ENCODE measurements around the gene BET1L. TPM values are rescaled to one million over a fixed set of nuclear protein-coding genes. Genes with fewer than 3 reads are reported as not detected.
A peak's percentile ranks its signal among the peaks of the same experiment; 100 is the strongest.

BET1L gene, protein sequence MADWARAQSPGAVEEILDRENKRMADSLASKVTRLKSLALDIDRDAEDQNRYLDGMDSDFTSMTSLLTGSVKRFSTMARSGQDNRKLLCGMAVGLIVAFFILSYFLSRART
- 10 to 100 TPM; 29.7 to 33.2 TPM for total RNA-seq

DNA sequence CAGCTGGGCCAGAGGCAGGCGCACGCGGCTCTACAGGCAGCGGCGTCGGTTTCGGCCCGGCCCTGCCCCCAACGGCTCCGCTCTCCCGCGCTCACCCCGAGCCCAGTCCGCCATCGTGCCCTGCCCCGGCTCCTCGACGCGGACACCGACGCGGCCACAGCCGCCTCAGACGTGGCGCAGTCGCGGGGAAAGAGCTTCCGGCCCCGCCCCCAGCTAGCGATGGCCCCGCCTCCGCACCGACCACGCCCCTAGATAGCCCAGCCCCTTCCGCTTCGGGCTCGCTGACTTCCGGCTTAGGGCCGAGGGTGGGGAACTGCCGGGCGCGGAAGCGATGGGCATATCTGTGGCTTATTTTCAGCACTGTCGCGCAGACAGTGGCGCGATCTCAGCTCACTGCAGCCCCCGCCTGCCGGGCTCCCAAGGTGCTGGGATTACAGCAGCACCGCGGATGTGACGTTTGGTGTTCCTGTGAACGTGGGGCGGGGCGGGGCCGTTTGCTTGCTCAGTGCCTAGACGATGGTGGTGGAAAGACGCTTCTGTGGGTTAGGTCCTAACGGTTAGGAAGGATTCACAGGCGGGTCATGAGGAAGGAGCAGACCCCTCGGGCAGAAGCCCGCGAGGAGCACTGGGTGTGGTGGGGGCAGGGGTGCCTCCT, at the start of gene BET1L, which contains the start of gene RIC8A:
BET1L (minus strand) TSS at position 192 of the 655 bp plus-strand sequence; CDS start at position 114, 78 bp downstream.
RIC8A (plus strand) TSS at position 501 of the 655 bp plus-strand sequence. CDS start 1,147 bp downstream, outside the sequence.
- H3K4me1 Mint-ChIP-seq, result peaks cover 48% of the 10 kb centered on the region
- H3K27ac Mint-ChIP-seq, result peak within 1 kb of the TSS; percentile 99
- POLR2A ChIA-PET, result interaction anchor here (0.5 to 1.4 kb wide), 5 partner anchors 80 to 241 kb away, joined by 3 to 4 read pairs (median 4); no protein-coding TSS in a partner anchor
- CTCF ChIA-PET, result interaction anchor here (0.5 to 1.8 kb wide), 13 partner anchors 10 to 238 kb away, joined by 3 to 6 read pairs (median 3); a partner anchor contains a TSS
- H3K27me3 Mint-ChIP-seq, result no peaks in the 10 kb centered on the region
- H3K36me3 Mint-ChIP-seq (ENCODE audit: low read depth), result peaks cover 56% of the 10 kb centered on the region
- DNase-seq, result peak; percentile 99
- no peaks in the 10 kb centered on the region for H3K9me3 Mint-ChIP-seq
- peak within 1 kb of the TSS; percentile 95 for H3K4me3 Mint-ChIP-seq

DNA sequence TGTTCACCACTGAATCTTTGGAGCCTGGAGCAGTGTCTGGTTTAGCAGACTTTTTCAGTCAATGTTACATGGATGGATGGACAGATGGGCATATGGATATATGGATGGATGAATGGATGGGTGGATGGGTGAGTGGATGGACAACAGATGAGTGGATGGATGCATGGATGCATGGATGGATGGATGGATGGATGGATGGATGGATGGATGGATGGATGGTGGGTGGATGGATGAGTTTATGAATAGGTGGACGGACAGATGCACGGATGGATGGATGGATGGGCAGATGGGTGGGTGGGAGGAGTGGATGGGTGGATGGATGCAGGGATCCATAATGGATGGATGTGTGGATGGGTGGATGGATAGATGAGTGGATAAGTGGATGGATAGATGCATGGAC, 48.6 kb upstream of the BET1L start:
- peaks cover 8% of the 10 kb centered on the region for H3K4me1 Mint-ChIP-seq
- ChIA-PET POLR2A (no interaction called here), CTCF (interaction anchor here (1.8 kb wide), 1 partner anchor 263 kb away, joined by 4 read pairs; no protein-coding TSS in a partner anchor)
- no peak overlapping the region for H3K27ac Mint-ChIP-seq
- peaks cover 26% of the 10 kb centered on the region for H3K36me3 Mint-ChIP-seq (ENCODE audit: low read depth)
- no peak overlapping the region for H3K4me3 Mint-ChIP-seq
- no peaks in the 10 kb centered on the region for H3K27me3 Mint-ChIP-seq
- H3K9me3 Mint-ChIP-seq, result no peaks in the 10 kb centered on the region
- DNase-seq, result no peak

DNA sequence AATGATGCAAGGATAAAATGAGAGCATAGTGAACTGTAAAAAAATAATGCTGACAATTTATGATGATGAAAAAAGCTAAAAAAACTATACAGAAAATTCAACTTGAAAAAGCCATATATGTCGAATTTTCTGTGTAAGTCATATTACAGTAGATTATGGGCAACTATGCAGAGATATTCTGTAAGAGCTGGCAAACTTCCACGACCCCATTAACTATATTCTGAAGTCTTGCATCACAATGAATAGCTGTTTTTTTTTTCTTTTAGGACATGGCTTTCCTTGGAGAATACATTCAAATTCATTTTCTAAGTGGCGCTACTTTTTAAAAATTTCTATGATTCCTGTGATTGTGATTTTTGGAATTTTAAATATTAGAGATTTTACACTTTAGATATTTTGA, 48.0 kb upstream of the BET1L start:
- POLR2A ChIA-PET, result no interaction called here
- H3K36me3 Mint-ChIP-seq (ENCODE audit: low read depth), result peaks cover 32% of the 10 kb centered on the region
- CTCF ChIA-PET, result interaction anchor here (1.8 kb wide), 1 partner anchor 264 kb away, joined by 4 read pairs; no protein-coding TSS in a partner anchor
- no peak for DNase-seq
- H3K4me1 Mint-ChIP-seq, result peaks cover 13% of the 10 kb centered on the region
- H3K9me3 Mint-ChIP-seq, result no peaks in the 10 kb centered on the region
- no peak overlapping the region for H3K27ac Mint-ChIP-seq
- no peaks in the 10 kb centered on the region for H3K27me3 Mint-ChIP-seq
- no peak overlapping the region for H3K4me3 Mint-ChIP-seq

DNA sequence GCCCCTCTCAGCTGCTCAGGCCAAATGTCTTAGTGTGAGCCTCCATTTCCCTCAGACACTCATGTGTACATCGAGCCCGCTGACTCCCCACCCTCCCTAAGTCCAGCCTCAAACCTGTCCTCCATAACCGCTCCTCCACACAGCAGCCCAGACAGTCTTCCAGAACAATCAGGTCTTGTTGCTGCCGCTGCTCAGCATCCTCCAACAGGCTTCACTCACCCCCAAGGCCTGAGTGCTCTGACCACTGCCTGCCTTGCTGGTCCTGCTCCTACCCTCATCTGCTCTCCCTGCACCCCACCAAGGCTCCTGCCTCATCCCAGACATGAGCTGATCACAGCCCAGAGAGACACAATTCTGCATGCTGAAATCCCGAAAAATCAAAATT, 46.7 kb upstream of the BET1L start:
- no peak for DNase-seq
- ChIA-PET CTCF (interaction anchor here (0.6 to 1.8 kb wide), 3 partner anchors 45 to 685 kb away, joined by 3 to 4 read pairs (median 3); partner anchors contain the start of gene IFITM5), POLR2A (no interaction called here)
- Mint-ChIP-seq H3K27me3 (no peaks in the 10 kb centered on the region), H3K4me3 (peak overlapping the region; percentile 8), H3K9me3 (no peaks in the 10 kb centered on the region), H3K27ac (no peak overlapping the region), H3K36me3 (ENCODE audit: low read depth) (peaks cover 38% of the 10 kb centered on the region), H3K4me1 (peaks cover 17% of the 10 kb centered on the region)

DNA sequence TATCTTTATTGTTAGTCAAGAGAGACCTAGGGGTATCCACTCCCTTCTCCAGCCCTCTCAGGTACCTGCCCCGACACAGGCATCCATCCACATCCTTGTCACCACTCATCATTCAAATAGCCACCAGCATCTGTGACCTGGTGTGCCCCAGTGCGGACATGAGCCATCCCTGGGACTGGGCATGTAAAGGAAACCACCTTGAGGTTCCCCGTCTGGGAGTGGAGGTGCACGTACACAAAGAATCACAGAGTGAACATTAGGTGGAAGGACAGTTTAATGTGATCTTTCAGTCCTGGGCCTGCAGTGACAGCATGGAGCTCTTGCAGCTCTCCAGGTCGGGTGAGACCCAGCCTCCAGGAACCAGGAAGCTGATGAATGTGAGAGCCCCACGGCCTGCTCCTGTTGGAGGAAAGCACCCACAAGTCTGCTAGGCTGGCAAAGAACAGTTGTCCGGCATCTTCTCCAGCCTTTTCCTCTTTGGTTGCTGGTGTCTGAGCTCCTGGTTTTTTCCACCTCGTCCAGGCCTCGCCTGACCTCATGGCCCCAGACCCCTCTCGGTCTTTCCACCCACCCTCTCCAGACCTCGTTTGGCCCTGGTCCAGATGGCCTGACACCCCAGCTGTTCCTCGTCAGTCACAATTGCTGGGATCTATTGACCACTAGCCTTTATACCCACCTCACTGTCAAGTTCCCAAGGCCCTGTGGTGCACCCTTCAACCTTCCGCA, 46.1 kb upstream of the BET1L start:
- no peak for DNase-seq
- H3K36me3 Mint-ChIP-seq (ENCODE audit: low read depth), result peaks cover 41% of the 10 kb centered on the region
- H3K4me3 Mint-ChIP-seq, result no peak overlapping the region
- H3K4me1 Mint-ChIP-seq, result peaks cover 17% of the 10 kb centered on the region
- POLR2A ChIA-PET, result no interaction called here
- H3K27ac Mint-ChIP-seq, result peak overlapping the region; percentile 39
- CTCF ChIA-PET, result interaction anchor here (0.6 to 0.8 kb wide), 2 partner anchors 46 to 685 kb away, joined by 3 read pairs; partner anchors contain the start of gene IFITM5
- H3K27me3 Mint-ChIP-seq, result no peaks in the 10 kb centered on the region
- H3K9me3 Mint-ChIP-seq, result no peaks in the 10 kb centered on the region

DNA sequence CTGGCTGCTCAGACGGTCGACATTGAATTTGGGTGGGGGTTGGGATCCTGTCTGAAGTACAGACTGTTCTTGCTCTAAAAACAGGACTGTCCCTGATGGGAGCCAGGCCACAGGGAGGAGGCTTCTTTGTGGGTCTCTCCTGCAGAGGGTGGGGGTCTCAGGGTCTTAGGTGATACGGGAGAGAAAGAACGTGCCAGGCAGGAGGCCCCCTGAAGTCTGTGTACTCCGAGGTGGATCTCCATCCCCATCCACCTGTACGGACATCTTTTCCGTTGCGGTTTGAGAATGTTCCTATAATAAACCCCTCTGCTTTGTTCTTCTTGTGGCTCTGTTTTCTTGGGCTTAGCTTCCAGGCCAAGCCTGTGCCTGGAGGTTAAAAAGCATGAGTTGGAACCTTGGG, 45.5 kb upstream of the BET1L start:
- ChIA-PET CTCF (no interaction called here), POLR2A (no interaction called here)
- Mint-ChIP-seq H3K4me1 (peaks cover 17% of the 10 kb centered on the region), H3K27me3 (no peaks in the 10 kb centered on the region), H3K27ac (no peak overlapping the region), H3K36me3 (ENCODE audit: low read depth) (peaks cover 47% of the 10 kb centered on the region), H3K4me3 (no peak overlapping the region), H3K9me3 (no peaks in the 10 kb centered on the region)
- DNase-seq, result no peak

DNA sequence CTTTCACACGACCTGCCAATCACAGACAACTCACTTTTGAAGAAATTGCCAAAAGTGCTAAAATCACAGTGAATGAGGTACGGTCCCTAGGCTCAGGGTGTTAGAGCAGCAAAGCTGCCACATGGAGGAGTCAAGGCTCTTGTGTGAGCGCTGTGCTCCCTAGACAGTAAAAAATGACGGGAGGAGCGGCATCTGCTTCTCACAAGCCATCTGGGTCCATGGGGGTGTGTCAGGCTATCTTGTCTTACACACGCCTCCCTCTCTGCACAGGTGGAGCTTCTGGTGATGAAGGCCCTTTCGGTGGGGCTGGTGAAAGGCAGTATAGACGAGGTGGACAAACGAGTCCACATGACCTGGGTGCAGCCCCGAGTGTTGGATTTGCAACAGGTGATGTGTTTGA, 44.4 kb upstream of the BET1L start:
- Mint-ChIP-seq H3K27ac (no peak overlapping the region), H3K27me3 (no peaks in the 10 kb centered on the region), H3K36me3 (ENCODE audit: low read depth) (peaks cover 56% of the 10 kb centered on the region), H3K4me3 (no peak overlapping the region), H3K9me3 (no peaks in the 10 kb centered on the region), H3K4me1 (peaks cover 17% of the 10 kb centered on the region)
- CTCF ChIA-PET, result interaction anchor here (0.8 to 3.3 kb wide), 26 partner anchors 8 to 267 kb away, joined by 3 to 16 read pairs (median 5); partner anchors contain the start of genes NLRP6 and PTDSS2
- POLR2A ChIA-PET, result no interaction called here
- DNase-seq, result no peak

DNA sequence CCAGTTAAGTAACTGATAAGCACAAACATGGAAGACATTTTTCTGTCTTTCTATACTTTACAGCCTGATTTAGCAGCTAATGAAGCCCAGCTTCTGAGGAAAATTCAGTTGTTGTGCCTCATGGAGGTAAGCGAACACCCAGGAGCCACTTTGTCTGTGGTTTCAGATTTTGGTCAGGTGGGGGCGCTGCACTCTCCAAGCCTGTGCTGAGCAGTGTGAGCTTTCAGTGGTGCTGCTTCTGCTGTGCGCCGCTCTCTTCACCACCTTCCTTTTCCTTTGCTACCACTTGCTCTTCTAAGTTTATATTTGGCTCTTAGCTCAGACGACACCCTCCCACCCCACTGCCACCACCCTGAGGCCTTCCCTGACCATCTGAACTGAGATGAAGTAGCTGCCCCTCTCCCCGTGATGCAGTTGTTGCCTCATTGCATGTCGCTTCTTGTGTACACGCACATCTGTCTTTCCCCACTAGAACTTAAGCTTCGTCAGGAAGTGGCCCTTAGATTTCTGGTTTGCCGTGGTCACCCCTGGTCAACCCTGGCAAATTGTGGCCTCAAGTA, 43.6 kb upstream of the BET1L start:
- peak overlapping the region; percentile 81 for H3K27ac Mint-ChIP-seq
- POLR2A ChIA-PET, result interaction anchor here (0.9 kb wide), 1 partner anchor 66 kb away, joined by 3 read pairs; no protein-coding TSS in a partner anchor
- no peaks in the 10 kb centered on the region for H3K27me3 Mint-ChIP-seq
- H3K36me3 Mint-ChIP-seq (ENCODE audit: low read depth), result peaks cover 62% of the 10 kb centered on the region
- peaks cover 17% of the 10 kb centered on the region for H3K4me1 Mint-ChIP-seq
- no peaks in the 10 kb centered on the region for H3K9me3 Mint-ChIP-seq
- peak; percentile 89 for DNase-seq
- no peak overlapping the region for H3K4me3 Mint-ChIP-seq
- CTCF ChIA-PET, result interaction anchor here (0.6 to 3.3 kb wide), 35 partner anchors 9 to 515 kb away, joined by 3 to 16 read pairs (median 4); partner anchors contain the start of genes EPS8L2, NLRP6 and PTDSS2

DNA sequence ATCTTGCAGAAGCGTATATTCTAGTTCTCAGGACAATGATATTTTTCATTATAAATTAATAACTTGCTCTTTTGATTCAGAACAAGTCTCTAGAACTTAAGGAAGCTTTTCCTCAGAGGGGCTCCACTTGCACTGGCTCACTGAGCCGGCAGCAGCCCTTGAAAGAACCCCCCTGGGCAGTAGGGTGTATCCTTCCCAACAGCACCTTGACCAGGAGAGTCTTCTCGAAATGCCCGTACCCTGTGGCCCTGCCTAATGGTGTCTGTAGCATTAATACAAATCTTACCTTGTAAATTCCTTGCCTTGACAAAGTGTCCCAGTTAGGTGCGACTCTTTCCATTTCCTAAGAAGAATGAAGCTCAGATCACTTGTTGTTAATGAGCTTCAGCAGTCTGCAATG, 43.1 kb upstream of the BET1L start:
- Mint-ChIP-seq H3K27ac (no peak overlapping the region), H3K36me3 (ENCODE audit: low read depth) (peaks cover 68% of the 10 kb centered on the region)

DNA sequence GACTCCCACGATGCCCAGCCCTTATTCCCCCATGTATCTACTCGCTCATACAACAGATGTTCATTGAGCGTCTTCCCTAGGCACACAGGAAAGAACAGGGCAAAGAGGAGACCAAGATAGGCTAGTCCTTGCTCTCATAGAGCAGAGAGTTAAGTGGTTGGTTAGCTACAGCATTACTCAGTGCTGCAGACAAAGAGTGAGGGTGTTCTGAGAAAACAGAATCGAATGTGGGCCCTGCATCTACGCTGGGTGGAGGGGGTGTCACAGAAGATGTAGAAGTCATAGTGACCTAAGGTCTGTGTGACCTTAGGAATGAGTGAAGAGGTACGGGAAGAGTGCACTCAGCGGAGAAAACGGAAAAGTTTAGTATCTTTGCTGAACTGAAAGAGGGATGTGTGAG, 41.9 kb upstream of the BET1L start:
- POLR2A ChIA-PET, result no interaction called here
- no peak overlapping the region for H3K4me3 Mint-ChIP-seq

More for the DNA sequence above, 43.1 kb upstream of the BET1L start:
- Mint-ChIP-seq H3K27me3 (no peaks in the 10 kb centered on the region), H3K4me3 (no peak overlapping the region), H3K9me3 (no peaks in the 10 kb centered on the region), H3K4me1 (peaks cover 19% of the 10 kb centered on the region)
- CTCF ChIA-PET, result interaction anchor here (0.6 to 3.3 kb wide), 32 partner anchors 9 to 515 kb away, joined by 3 to 16 read pairs (median 4); partner anchors contain the start of genes EPS8L2, NLRP6 and PTDSS2
- POLR2A ChIA-PET, result interaction anchor here (0.9 kb wide), 1 partner anchor 67 kb away, joined by 3 read pairs; no protein-coding TSS in a partner anchor
- DNase-seq, result no peak

DNA sequence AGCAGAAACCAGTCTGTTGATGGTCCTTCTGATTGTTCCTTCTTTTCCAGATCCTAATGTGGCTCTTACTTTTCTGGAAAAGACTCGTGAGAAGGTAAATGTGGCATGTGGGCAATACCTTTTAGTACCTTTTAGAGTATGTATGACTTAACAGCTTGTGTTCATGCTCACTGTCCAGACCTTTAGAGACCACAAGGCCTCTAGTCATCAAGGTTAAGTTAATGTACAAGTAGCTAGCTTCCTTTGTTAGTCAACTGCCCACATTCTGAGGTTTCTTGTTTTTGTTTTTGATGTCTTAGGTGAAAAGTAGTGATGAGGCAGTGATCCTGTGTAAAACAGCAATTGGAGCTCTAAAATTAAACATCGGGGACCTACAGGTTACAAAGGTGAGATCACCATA, 37.2 kb upstream of the BET1L start:
- Mint-ChIP-seq H3K4me3 (no peak overlapping the region), H3K36me3 (ENCODE audit: low read depth) (peaks cover 72% of the 10 kb centered on the region), H3K27ac (peak overlapping the region; percentile 15), H3K27me3 (no peaks in the 10 kb centered on the region), H3K4me1 (peaks cover 38% of the 10 kb centered on the region), H3K9me3 (no peaks in the 10 kb centered on the region)
- POLR2A ChIA-PET, result no interaction called here
- no peak for DNase-seq
- CTCF ChIA-PET, result interaction anchor here (0.7 kb wide), 1 partner anchor 45 kb away, joined by 3 read pairs; the partner anchor contains the start of gene PGGHG

More for the DNA sequence above, 41.9 kb upstream of the BET1L start:
- CTCF ChIA-PET, result interaction anchor here (0.8 to 3.3 kb wide), 5 partner anchors 10 to 36 kb away, joined by 3 to 16 read pairs (median 9); no protein-coding TSS in a partner anchor
- Mint-ChIP-seq H3K9me3 (no peaks in the 10 kb centered on the region), H3K27ac (no peak overlapping the region), H3K4me1 (peaks cover 25% of the 10 kb centered on the region), H3K27me3 (no peaks in the 10 kb centered on the region), H3K36me3 (ENCODE audit: low read depth) (peaks cover 75% of the 10 kb centered on the region)
- DNase-seq, result no peak

DNA sequence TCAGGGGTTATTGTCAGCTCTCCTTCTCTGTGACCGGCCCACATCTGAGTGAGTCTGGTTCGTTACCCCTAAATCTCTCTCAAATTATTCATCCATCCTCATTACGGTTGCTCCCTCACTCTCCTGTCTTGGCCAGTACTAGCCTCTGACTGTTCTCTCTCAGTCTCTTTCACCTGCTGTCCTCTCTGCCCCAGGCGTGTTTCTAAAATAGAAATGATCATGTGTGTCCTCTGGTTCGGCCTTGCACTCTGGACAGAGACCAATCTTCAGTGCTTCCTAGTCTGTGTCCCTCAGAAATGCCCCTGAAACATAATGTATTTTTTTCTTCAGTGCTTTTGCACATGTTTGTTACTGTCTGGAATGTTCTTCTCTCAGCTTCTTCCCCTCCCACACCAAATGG, 34.4 kb upstream of the BET1L start:
- Mint-ChIP-seq H3K4me3 (no peak overlapping the region), H3K4me1 (peaks cover 54% of the 10 kb centered on the region), H3K27ac (no peak overlapping the region), H3K9me3 (no peaks in the 10 kb centered on the region), H3K27me3 (no peaks in the 10 kb centered on the region), H3K36me3 (ENCODE audit: low read depth) (peaks cover 53% of the 10 kb centered on the region)
- ChIA-PET POLR2A (no interaction called here), CTCF (interaction anchor here (1.4 to 3.0 kb wide), 2 partner anchors 9 to 27 kb away, joined by 4 to 13 read pairs; no protein-coding TSS in a partner anchor)
- DNase-seq, result no peak

Measured in activated CD4-positive, alpha-beta T cell treated with anti-CD3 and anti-CD28 coated beads, Interleukin-2, amount 10 ng/mL, durations not matched to agents 7 days and 5 days (primary cell).